Prostate gland (tissue), 2 donors: ENCODE results near the gene RAI1. TPM values are rescaled to one million over a fixed set of nuclear protein-coding genes. Genes with fewer than 3 reads are reported as not detected.
A peak's percentile ranks its signal among the peaks of the same experiment; 100 is the strongest.
"Not testable (repeated sequence)": the region's sequence is repeated elsewhere in the genome, so short reads cannot be mapped to it uniquely, and the experiment has no call there.

ENCODE experiments used
- DNase-seq: peaks from one replicate; pipeline ENCODE4 v3.0.0-alpha.2; 2019; ENCODE audit warnings: low spot score
- H3K27ac ChIP-seq, 2 donors: fragments of 200-600 bp; sonication (generic); 2 replicates each; pipeline ENCODE4 v1.5.1; 2017 to 2019
- H3K27me3 ChIP-seq: fragments of 200-600 bp; sonication (generic); replicated peaks from 2 replicates; pipeline ENCODE4 v1.5.1; 2019; ENCODE audit not compliant: insufficient read depth
- H3K36me3 ChIP-seq, 2 donors: fragments of 200-600 bp; sonication (generic); 1 replicate in 1 of 2; 2 replicates in 1 of 2; pipeline versions ENCODE4 v1.5.1 to v1.8.1; 2017 to 2019
- H3K4me1 ChIP-seq: fragments of 200-600 bp; sonication (generic); replicated peaks from 2 replicates; pipeline ENCODE4 v1.5.1; 2019
- H3K4me3 ChIP-seq, 2 donors: fragments of 200-600 bp; sonication (generic); 2 replicates each; pipeline ENCODE4 v1.5.1; 2017 to 2019
- H3K9me3 ChIP-seq: fragments of 200-600 bp; sonication (generic); 2 replicates; pipeline ENCODE4 v1.5.1; 2017
- CTCF ChIP-seq, 4 experiments: fragments of 200-600 bp in 2 of 4; fragments of 450-650 bp in 2 of 4; sonication (generic) in 2 of 4; IDR thresholded peaks; 1 replicate in 3 of 4; 2 replicates in 1 of 4; pipeline ENCODE4 v1.5.1; 2016 to 2019; ENCODE audit warnings: antibody characterized with exemption in 4 of 4, mild to moderate bottlenecking in 2 of 4, moderate library complexity in 2 of 4
- POLR2A ChIP-seq: fragments of 450-650 bp; IDR thresholded peaks from one replicate; pipeline ENCODE4 v1.6.1; 2016; ENCODE audit warnings: antibody characterized with exemption, mild to moderate bottlenecking
- POLR2AphosphoS5 ChIP-seq: sonication (generic); formaldehyde crosslinking; IDR thresholded peaks from one replicate; pipeline ENCODE4 v1.6.1; 2017; ENCODE audit warnings: antibody characterized with exemption
- WGBS: methylation state at CpG from one replicate; pipeline ENCODE4 v1.1.5; 2018; 5-methylcytosine and 5-hydroxymethylcytosine counted together
- intact Hi-C: fragments of 100-400 bp; cut with DNase I; formaldehyde crosslinking; loops from one replicate; pipeline ENCODE4 v1.14.2; 2022
- total RNA-seq, 2 donors: library from RNA; depleted of rRNA; stranded (reverse); fragments of >200 nt; gene quantifications; one replicate each; pipeline ENCODE4 v1.1.0, GENCODE V29; 2016

RAI1 gene
- total RNA-seq, 2 donors from 2014 or later, result 69.2 to 71.0 TPM

GRCh38 chr17:17689312-17689711, 8.1 kb downstream of the RAI1 start:
- no peaks in the 10 kb centered on the region for H3K27me3 ChIP-seq
- peaks cover 55% of the 10 kb centered on the region for H3K4me1 ChIP-seq
- TF ChIP-seq POLR2AphosphoS5 (no peak), POLR2A (no peak), CTCF (IDR thresholded peaks at IDR 0.05) (no peak)
- DNase-seq, result no peak
- H3K36me3 ChIP-seq, result no peaks in the 10 kb centered on the region
- no peak overlapping the region for H3K4me3 ChIP-seq
- intact Hi-C loops, result no loop called here
- H3K27ac ChIP-seq, result no peak overlapping the region
- 94% methylated on average over 4 of the region's 4 CpGs for whole genome bisulfite sequencing
- H3K9me3 ChIP-seq, result no peaks in the 10 kb centered on the region

GRCh38 chr17:17690233-17690632, 9.0 kb downstream of the RAI1 start:
- not testable (repeated sequence) for H3K27me3 ChIP-seq, H3K4me3 ChIP-seq, H3K9me3 ChIP-seq, DNase-seq, H3K36me3 ChIP-seq
- intact Hi-C loops, result loop anchor here (5.0 kb wide), 1 partner anchor 52 kb away; no protein-coding TSS in a partner anchor
- WGBS, result 67% methylated on average over 7 of the region's 7 CpGs
- Histone ChIP-seq H3K4me1 (peaks cover 51% of the 10 kb centered on the region), H3K27ac (peak overlapping the region in 1 of 2 donors; percentile 99)

GRCh38 chr17:17691468-17692263, 10.4 kb downstream of the RAI1 start:
- peak overlapping the region; percentile 96 to 99 for H3K27ac ChIP-seq
- no peak overlapping the region for H3K4me3 ChIP-seq
- H3K4me1 ChIP-seq, result peaks cover 55% of the 10 kb centered on the region
- TF ChIP-seq POLR2A, result no peak
- no peak for TF ChIP-seq CTCF (IDR thresholded peaks at IDR 0.05)
- TF ChIP-seq POLR2AphosphoS5, result no peak
- intact Hi-C loops, result loop anchor here (5.0 kb wide), 1 partner anchor 51 kb away; no protein-coding TSS in a partner anchor
- 39% methylated on average over 8 of the region's 8 CpGs for WGBS
- no peaks in the 10 kb centered on the region for H3K9me3 ChIP-seq
- DNase-seq, result no peak
- no peaks in the 10 kb centered on the region for H3K27me3 ChIP-seq
- no peaks in the 10 kb centered on the region for H3K36me3 ChIP-seq

GRCh38 chr17:17692353-17693252, 11.3 kb downstream of the RAI1 start:
- TF ChIP-seq CTCF (IDR thresholded peaks at IDR 0.05) (no peak), POLR2A (no peak), POLR2AphosphoS5 (no peak)
- Histone ChIP-seq H3K36me3 (no peaks in the 10 kb centered on the region), H3K27ac (peak overlapping the region; percentile 96 to 99), H3K27me3 (no peaks in the 10 kb centered on the region), H3K4me3 (no peak overlapping the region), H3K9me3 (no peaks in the 10 kb centered on the region), H3K4me1 (peaks cover 62% of the 10 kb centered on the region)
- DNase-seq, result no peak
- 47% methylated on average over 9 of the region's 9 CpGs for WGBS
- intact Hi-C loops, result loop anchor here (5.0 kb wide), 1 partner anchor 50 kb away; no protein-coding TSS in a partner anchor
